HFFc6 (cell line): ENCODE measurements around the gene PRKAR1B. TPM values are rescaled to one million over a fixed set of nuclear protein-coding genes. Genes with fewer than 3 reads are reported as not detected.

Experiments
- DNase-seq: peaks from one replicate; pipeline ENCODE4 v3.0.0-alpha.2; 2018
- H3K27ac Mint-ChIP-seq: 2 replicates; pipeline ENCODE4 v1.8.0; 2020; ENCODE audit warnings: mild to moderate bottlenecking, mixed read lengths
- H3K27me3 Mint-ChIP-seq: 2 replicates; pipeline ENCODE4 v1.8.0; 2021; ENCODE audit warnings: mild to moderate bottlenecking, moderate library complexity, mixed read lengths; ENCODE audit not compliant: insufficient read depth
- H3K36me3 Mint-ChIP-seq: 2 replicates; pipeline ENCODE4 v1.8.0; 2021; ENCODE audit warnings: low read depth, mixed read lengths
- H3K4me1 Mint-ChIP-seq: 2 replicates; pipeline ENCODE4 v1.8.0; 2020; ENCODE audit warnings: low read depth, mixed read lengths
- H3K4me3 Mint-ChIP-seq: 2 replicates; pipeline ENCODE4 v1.8.0; 2020; ENCODE audit warnings: mild to moderate bottlenecking, moderate library complexity, mixed read lengths
- H3K9me3 Mint-ChIP-seq: 2 replicates; pipeline ENCODE4 v1.8.0; 2020; ENCODE audit warnings: mild to moderate bottlenecking, mixed read lengths
- CTCF ChIP-seq: fragments of 200-600 bp; sonication (generic); IDR thresholded peaks from 2 replicates; pipeline ENCODE4 v1.5.0; 2021; ENCODE audit warnings: antibody characterized with exemption, mild to moderate bottlenecking
- total RNA-seq, 6 experiments: library from RNA; stranded (reverse); fragmentation: NEBNext Ultra II Directional; extraction: Animal tissue kit (Norgen Biotek cat#: 25700); gene quantifications; 2 replicates in 1 of 6; 3 replicates in 5 of 6; pipeline ENCODE4 v1.2.3, GENCODE V29; 2021

Gene PRKAR1B
- total RNA-seq, 6 experiments from 2014 or later, result 15.5 to 22.7 (median 17.1) TPM

GRCh38 chr7:713488-714230, 13.4 kb downstream of the PRKAR1B start:
- Mint-ChIP-seq H3K4me3 (peak overlapping the region; percentile 21; the same call in 1 of the 2 replicates), H3K4me1 (no peaks in the 10 kb centered on the region), H3K27ac (no peak overlapping the region), H3K9me3 (peaks cover 4% of the 10 kb centered on the region), H3K36me3 (peaks cover 4% of the 10 kb centered on the region), H3K27me3 (peaks cover 6% of the 10 kb centered on the region)
- no peak for DNase-seq
- TF ChIP-seq CTCF, result no peak

- H3K36me3 Mint-ChIP-seq, result peaks cover 4% of the 10 kb centered on the region; the same call in 1 of the 2 replicates
- DNase-seq, result no peak
- H3K4me1 Mint-ChIP-seq, result no peaks in the 10 kb centered on the region
- TF ChIP-seq CTCF, result no peak
- H3K27me3 Mint-ChIP-seq, result peaks cover 6% of the 10 kb centered on the region
- no peak overlapping the region; the same call in 1 of the 2 replicates for H3K4me3 Mint-ChIP-seq
- H3K27ac Mint-ChIP-seq, result no peak overlapping the region
- peaks cover 4% of the 10 kb centered on the region for H3K9me3 Mint-ChIP-seq
These were observed 14.0 kb downstream of the PRKAR1B start for GRCh38 chr7:713139-713457.

GRCh38 chr7:712381-713138, 14.5 kb downstream of the PRKAR1B start:
- Mint-ChIP-seq H3K4me1 (no peaks in the 10 kb centered on the region), H3K27me3 (peaks cover 6% of the 10 kb centered on the region), H3K27ac (no peak overlapping the region), H3K36me3 (peaks cover 4% of the 10 kb centered on the region; the same call in 1 of the 2 replicates), H3K9me3 (peaks cover 4% of the 10 kb centered on the region), H3K4me3 (no peak overlapping the region)
- no peak for TF ChIP-seq CTCF
- DNase-seq, result no peak

GRCh38 chr7:711922-712380, 15.1 kb downstream of the PRKAR1B start:
- Mint-ChIP-seq H3K27me3 (peaks cover 6% of the 10 kb centered on the region), H3K9me3 (peaks cover 4% of the 10 kb centered on the region), H3K4me3 (no peak overlapping the region), H3K4me1 (no peaks in the 10 kb centered on the region), H3K36me3 (peaks cover 4% of the 10 kb centered on the region; the same call in 1 of the 2 replicates), H3K27ac (no peak overlapping the region)
- DNase-seq, result no peak
- no peak for TF ChIP-seq CTCF

GRCh38 chr7:711093-711921, 15.8 kb downstream of the PRKAR1B start:
- H3K36me3 Mint-ChIP-seq, result peaks cover 4% of the 10 kb centered on the region; the same call in 1 of the 2 replicates
- peaks cover 4% of the 10 kb centered on the region for H3K9me3 Mint-ChIP-seq
- TF ChIP-seq CTCF, result no peak
- H3K4me3 Mint-ChIP-seq, result no peak overlapping the region
- no peak overlapping the region for H3K27ac Mint-ChIP-seq
- no peaks in the 10 kb centered on the region for H3K4me1 Mint-ChIP-seq
- no peak for DNase-seq
- peaks cover 5% of the 10 kb centered on the region for H3K27me3 Mint-ChIP-seq
